HG02852 (cell line): ENCODE measurements around the gene PNPLA8.
"Not testable (repeated sequence)": the region's sequence is repeated elsewhere in the genome, so short reads cannot be mapped to it uniquely, and the experiment has no call there.

ENCODE experiments used
- ATAC-seq: cut with Tn5 transposase; IDR thresholded peaks from one replicate; pipeline ENCODE4 v1.9.1; 2021; ENCODE audit warnings: mild to moderate bottlenecking, moderate library complexity; ENCODE audit not compliant: unreplicated experiment

The PNPLA8 gene

GRCh38 chr7:108525985-108526767 lies at the start of gene PNPLA8:
Gene PNPLA8, minus strand, starts transcription at chr7:108526135. Its CDS starts 10,644 bp downstream, at chr7:108515491.
- peak; percentile 93 for ATAC-seq

GRCh38 chr7:108575156-108575555 lies 49.2 kb upstream of the PNPLA8 start:
- no peak for ATAC-seq

- no peak for ATAC-seq
These were observed 46.5 kb upstream of the PNPLA8 start for GRCh38 chr7:108572480-108572879.

- ATAC-seq: peak; percentile 26
These were observed 44.3 kb upstream of the PNPLA8 start for GRCh38 chr7:108570146-108570755.

GRCh38 chr7:108569381-108570145 lies 43.6 kb upstream of the PNPLA8 start, which contains the start of the genes DNAJB9 and THAP5:
Gene DNAJB9, plus strand, starts transcription at chr7:108569874. Its CDS starts 1,853 bp downstream, at chr7:108571727.
Gene THAP5, minus strand, starts transcription at chr7:108569706. Its CDS starts 137 bp downstream, at chr7:108569569.
- peak; percentile 94 for ATAC-seq

- ATAC-seq: no peak
These were observed 43.0 kb upstream of the PNPLA8 start for GRCh38 chr7:108568801-108569380.

GRCh38 chr7:108565987-108566386 lies 40.1 kb upstream of the PNPLA8 start:
- no peak for ATAC-seq

GRCh38 chr7:108561047-108561619 lies 35.2 kb upstream of the PNPLA8 start:
- ATAC-seq: no peak

GRCh38 chr7:108559253-108559652 lies 33.3 kb upstream of the PNPLA8 start:
- ATAC-seq: no peak

GRCh38 chr7:108557617-108558016 lies 31.7 kb upstream of the PNPLA8 start:
- ATAC-seq: no peak

- ATAC-seq: no peak
These were observed 31.3 kb upstream of the PNPLA8 start for GRCh38 chr7:108557191-108557590.

- not testable (repeated sequence) for ATAC-seq
These were observed 30.7 kb upstream of the PNPLA8 start for GRCh38 chr7:108556665-108557064.

GRCh38 chr7:108548141-108548896 lies 22.4 kb upstream of the PNPLA8 start:
- not testable (repeated sequence) for ATAC-seq

GRCh38 chr7:108541478-108541877 lies 15.5 kb upstream of the PNPLA8 start:
- ATAC-seq: no peak

GRCh38 chr7:108538685-108539084 lies 12.8 kb upstream of the PNPLA8 start:
- not testable (repeated sequence) for ATAC-seq

GRCh38 chr7:108538236-108538635 lies 12.3 kb upstream of the PNPLA8 start:
- ATAC-seq: not testable (repeated sequence)

GRCh38 chr7:108537229-108537628 lies 11.3 kb upstream of the PNPLA8 start:
- ATAC-seq: no peak

- ATAC-seq: no peak
These were observed 9.8 kb upstream of the PNPLA8 start for GRCh38 chr7:108535744-108536143.

- no peak for ATAC-seq
These were observed 9.3 kb upstream of the PNPLA8 start for GRCh38 chr7:108535257-108535656.

GRCh38 chr7:108533712-108534111 lies 7.8 kb upstream of the PNPLA8 start:
- ATAC-seq: no peak
